Hepatocyte (in vitro differentiated cells): ENCODE results near the gene ZMYND10. TPM values are rescaled to one million over a fixed set of nuclear protein-coding genes. Genes with fewer than 3 reads are reported as not detected.
A peak's percentile ranks its signal among the peaks of the same experiment; 100 is the strongest.

ENCODE experiments used
- DNase-seq: peaks from one replicate; pipeline ENCODE4 v3.0.0-alpha.2; 2016; ENCODE audit warnings: low spot score
- H2AFZ ChIP-seq: fragments of 200-600 bp; sonication (generic); 2 replicates; pipeline ENCODE4 v1.6.0; 2016; ENCODE audit warnings: antibody characterized with exemption, mild to moderate bottlenecking
- H3K27ac ChIP-seq: fragments of 200-600 bp; sonication (generic); 2 replicates; pipeline ENCODE4 v1.5.1; 2016; ENCODE audit warnings: mild to moderate bottlenecking
- H3K27me3 ChIP-seq: fragments of 200-600 bp; sonication (generic); 2 replicates; pipeline ENCODE4 v1.6.1; 2016
- H3K36me3 ChIP-seq: fragments of 200-600 bp; sonication (generic); replicated peaks from 2 replicates; pipeline ENCODE4 v1.5.1; 2016; ENCODE audit warnings: low read depth; ENCODE audit not compliant: insufficient read depth
- H3K4me1 ChIP-seq: fragments of 200-600 bp; sonication (generic); 2 replicates; pipeline ENCODE4 v1.5.1; 2016; ENCODE audit warnings: mild to moderate bottlenecking, moderate library complexity; ENCODE audit not compliant: insufficient read depth
- H3K4me2 ChIP-seq: fragments of 200-600 bp; sonication (generic); 2 replicates; pipeline ENCODE4 v1.6.0; 2016
- H3K4me3 ChIP-seq: fragments of 200-600 bp; sonication (generic); 2 replicates; pipeline ENCODE4 v1.5.1; 2016; ENCODE audit warnings: mild to moderate bottlenecking
- H3K79me2 ChIP-seq: fragments of 200-600 bp; sonication (generic); 2 replicates; pipeline ENCODE4 v1.6.0; 2017; ENCODE audit warnings: mild to moderate bottlenecking
- H3K9me2 ChIP-seq: fragments of 200-600 bp; sonication (generic); replicated peaks from 2 replicates; pipeline ENCODE4 v1.6.0; 2017; ENCODE audit warnings: mild to moderate bottlenecking; ENCODE audit not compliant: insufficient read depth
- H3K9me3 ChIP-seq: fragments of 200-600 bp; sonication (generic); 2 replicates; pipeline ENCODE4 v1.5.1; 2016; ENCODE audit warnings: low read depth, mild to moderate bottlenecking
- H4K20me1 ChIP-seq: fragments of 200-600 bp; sonication (generic); 2 replicates; pipeline ENCODE4 v1.6.0; 2016; ENCODE audit warnings: mild to moderate bottlenecking; ENCODE audit not compliant: insufficient read depth, poor library complexity, severe bottlenecking
- CTCF ChIP-seq: fragments of 200-600 bp; sonication (generic); IDR thresholded peaks from 2 replicates; pipeline ENCODE4 v1.5.1; 2016; ENCODE audit warnings: antibody characterized with exemption, mild to moderate bottlenecking; ENCODE audit not compliant: poor library complexity
- EZH2 ChIP-seq: fragments of 200-600 bp; sonication (generic); IDR thresholded peaks from 2 replicates; pipeline ENCODE4 v1.6.1; 2016; ENCODE audit warnings: antibody characterized with exemption, mild to moderate bottlenecking, borderline replicate concordance
- EZH2phosphoT487 ChIP-seq: fragments of 200-600 bp; sonication (generic); IDR thresholded peaks from one replicate; pipeline ENCODE4 v1.6.1; 2018; ENCODE audit warnings: antibody characterized with exemption, mild to moderate bottlenecking, low read depth, moderate library complexity; ENCODE audit not compliant: unreplicated experiment, severe bottlenecking
- WGBS: methylation state at CpG from one replicate; pipeline ENCODE4 v1.1.6; 2016; ENCODE audit warnings: low lambda C conversion rate; ENCODE audit errors: missing lambda C conversion rate; 5-methylcytosine and 5-hydroxymethylcytosine counted together
- polyA plus RNA-seq: library from polyadenylated mRNA; unstranded; fragments of >200 nt; fragmentation: Nextera tagmentation; extraction: Ambion mirVana; gene quantifications from 2 replicates; pipeline ENCODE4 v1.2.1, GENCODE V29; 2016
- total RNA-seq: library from RNA; depleted of rRNA; stranded (reverse); fragments of >200 nt; gene quantifications from 2 replicates; pipeline ENCODE4 v1.2.3, GENCODE V29; 2014

ZMYND10 gene
- total and polyA plus RNA-seq, 2 experiments from 2014 or later = 0.20 to 0.77 TPM

GRCh38 chr3:50321336-50322114 lies 24.0 kb downstream of the ZMYND10 start:
- peak; percentile 97 for DNase-seq
- peaks cover 52% of the 10 kb centered on the region for H3K4me1 ChIP-seq
- H3K9me3 ChIP-seq = no peaks in the 10 kb centered on the region
- 0% methylated on average over 15 of the region's 59 CpGs for WGBS
- H4K20me1 ChIP-seq = peaks cover 4% of the 10 kb centered on the region
- TF ChIP-seq EZH2 = no peak
- peak; percentile 67 for TF ChIP-seq CTCF
- H3K4me3 ChIP-seq = peak overlapping the region; percentile 88
- peak overlapping the region; percentile 97 for H3K4me2 ChIP-seq
- peak overlapping the region; percentile 84 for H2AFZ ChIP-seq
- H3K27ac ChIP-seq = peak overlapping the region; percentile 100
- H3K79me2 ChIP-seq = peaks cover 39% of the 10 kb centered on the region
- no peaks in the 10 kb centered on the region for H3K27me3 ChIP-seq
- H3K9me2 ChIP-seq = no peaks in the 10 kb centered on the region
- no peaks in the 10 kb centered on the region for H3K36me3 ChIP-seq

GRCh38 chr3:50320853-50321335 lies 24.6 kb downstream of the ZMYND10 start:
- peaks cover 3% of the 10 kb centered on the region for H4K20me1 ChIP-seq
- H3K36me3 ChIP-seq = no peaks in the 10 kb centered on the region
- TF ChIP-seq EZH2phosphoT487 = no peak
- TF ChIP-seq EZH2 = no peak
- TF ChIP-seq CTCF = no peak
- H3K9me2 ChIP-seq = no peaks in the 10 kb centered on the region
- peak overlapping the region; percentile 71 for H2AFZ ChIP-seq
- H3K4me3 ChIP-seq = peak overlapping the region; percentile 88
- H3K4me1 ChIP-seq = peaks cover 53% of the 10 kb centered on the region
- no peaks in the 10 kb centered on the region for H3K9me3 ChIP-seq
- WGBS = under 1% methylated on average over 19 of the region's 45 CpGs
- peak; percentile 94 for DNase-seq
- H3K79me2 ChIP-seq = peaks cover 37% of the 10 kb centered on the region
- peak overlapping the region; percentile 100 for H3K27ac ChIP-seq
- H3K4me2 ChIP-seq = peak overlapping the region; percentile 97
- no peaks in the 10 kb centered on the region for H3K27me3 ChIP-seq

- 85% methylated on average over 29 of the region's 29 CpGs for WGBS
- DNase-seq = no peak
- no peaks in the 10 kb centered on the region for H3K9me3 ChIP-seq
- no peak overlapping the region for H2AFZ ChIP-seq
- peaks cover 53% of the 10 kb centered on the region for H3K4me1 ChIP-seq
- H3K79me2 ChIP-seq = peaks cover 38% of the 10 kb centered on the region
- peak overlapping the region; percentile 97 for H3K4me2 ChIP-seq
- H3K27me3 ChIP-seq = no peaks in the 10 kb centered on the region
- peak overlapping the region; percentile 100 for H3K27ac ChIP-seq
- H3K4me3 ChIP-seq = peak overlapping the region; percentile 88
- TF ChIP-seq CTCF = no peak
- TF ChIP-seq EZH2 = no peak
- TF ChIP-seq EZH2phosphoT487 = no peak
- H3K36me3 ChIP-seq = no peaks in the 10 kb centered on the region
- no peaks in the 10 kb centered on the region for H3K9me2 ChIP-seq
- peaks cover 3% of the 10 kb centered on the region for H4K20me1 ChIP-seq
These were observed 25.5 kb downstream of the ZMYND10 start for GRCh38 chr3:50319894-50320625.
